ENCODE results near the gene RBM43. TPM values are rescaled to one million over a fixed set of nuclear protein-coding genes. Genes with fewer than 3 reads are reported as not detected.
A peak's percentile ranks its signal among the peaks of the same experiment; 100 is the strongest.

The RBM43 gene
- total and polyA plus RNA-seq, 2 donors from 2014 or later: 6.0 to 13.6 TPM

- no peak for TF ChIP-seq CTCF (IDR thresholded peaks at IDR 0.05; ENCODE audit: borderline replicate concordance, extremely low read depth, insufficient read depth)
- Histone ChIP-seq H3K4me3 (ENCODE audit: low read length in 3 of 3) (no peak overlapping the region), H3K36me3 (ENCODE audit: control insufficient read depth in 2 of 3, insufficient read depth in 3 of 3, low read length in 3 of 3) (no peaks in the 10 kb centered on the region), H3K27ac (ENCODE audit: low read depth in 2 of 2, low read length in 2 of 2) (no peak overlapping the region), H3K9ac (ENCODE audit: low read length in 3 of 3) (no peak overlapping the region), H3K4me1 (ENCODE audit: control insufficient read depth in 2 of 3, insufficient read depth in 2 of 3, low read depth in 1 of 3, low read length in 3 of 3) (peaks cover 0 to 7% (median 2%) of the 10 kb centered on the region in 3 donors), H3K27me3 (ENCODE audit: control insufficient read depth, insufficient read depth, low read length) (no peaks in the 10 kb centered on the region), H3K9me3 (ENCODE audit: control insufficient read depth in 2 of 3, insufficient read depth in 1 of 3, low read length in 3 of 3) (no peaks in the 10 kb centered on the region)
- no peak for FAIRE-seq
- no peak for DNase-seq
- intact Hi-C loops (cut with DNase I): no loop called here
Measured at GRCh38 chr2:151292141-151292540, 30.5 kb upstream of the RBM43 start.

GRCh38 chr2:151291224-151291623 is 29.6 kb upstream of the RBM43 start:
- no peaks in the 10 kb centered on the region for H3K36me3 ChIP-seq (ENCODE audit: control insufficient read depth in 2 of 3, insufficient read depth in 3 of 3, low read length in 3 of 3)
- FAIRE-seq: no peak
- H3K4me3 ChIP-seq (ENCODE audit: low read length in 3 of 3): no peak overlapping the region
- H3K27me3 ChIP-seq (ENCODE audit: control insufficient read depth, insufficient read depth, low read length): no peaks in the 10 kb centered on the region
- H3K9ac ChIP-seq (ENCODE audit: low read length in 3 of 3): no peak overlapping the region
- DNase-seq: no peak
- no peak overlapping the region for H3K27ac ChIP-seq (ENCODE audit: low read depth in 2 of 2, low read length in 2 of 2)
- H3K4me1 ChIP-seq (ENCODE audit: control insufficient read depth in 2 of 3, insufficient read depth in 2 of 3, low read depth in 1 of 3, low read length in 3 of 3): peaks cover 0 to 7% (median 2%) of the 10 kb centered on the region in 3 donors
- intact Hi-C loops (cut with DNase I): no loop called here
- TF ChIP-seq CTCF (IDR thresholded peaks at IDR 0.05; ENCODE audit: borderline replicate concordance, extremely low read depth, insufficient read depth): no peak
- no peaks in the 10 kb centered on the region for H3K9me3 ChIP-seq (ENCODE audit: control insufficient read depth in 2 of 3, insufficient read depth in 1 of 3, low read length in 3 of 3)

GRCh38 chr2:151289972-151290866 is 28.6 kb upstream of the RBM43 start:
- FAIRE-seq (peak; percentile 79), DNase-seq (peak in 2 of 5 donors; percentile 62 to 63)
- Histone ChIP-seq H3K27me3 (ENCODE audit: control insufficient read depth, insufficient read depth, low read length) (no peaks in the 10 kb centered on the region), H3K4me3 (ENCODE audit: low read length in 3 of 3) (peak overlapping the region; percentile 73 to 85 (median 84)), H3K9me3 (ENCODE audit: control insufficient read depth in 2 of 3, insufficient read depth in 1 of 3, low read length in 3 of 3) (no peaks in the 10 kb centered on the region), H3K4me1 (ENCODE audit: control insufficient read depth in 2 of 3, insufficient read depth in 2 of 3, low read depth in 1 of 3, low read length in 3 of 3) (peaks cover 0 to 7% (median 2%) of the 10 kb centered on the region in 3 donors), H3K36me3 (ENCODE audit: control insufficient read depth in 2 of 3, insufficient read depth in 3 of 3, low read length in 3 of 3) (no peaks in the 10 kb centered on the region), H3K9ac (ENCODE audit: low read length in 3 of 3) (peak overlapping the region; percentile 30 to 92 (median 90)), H3K27ac (ENCODE audit: low read depth in 2 of 2, low read length in 2 of 2) (peak overlapping the region; percentile 96 to 98)
- intact Hi-C loops (cut with DNase I): no loop called here
- no peak for TF ChIP-seq CTCF (IDR thresholded peaks at IDR 0.05; ENCODE audit: borderline replicate concordance, extremely low read depth, insufficient read depth)
